ENCODE data around the gene FTCDNL1.

Gene FTCDNL1

GRCh38 chr2:199791326-199791725, 59.7 kb downstream of the FTCDNL1 start:
- no peak for DNase-seq (ENCODE audit: low spot score)

GRCh38 chr2:199784512-199784911, 66.5 kb downstream of the FTCDNL1 start:
- no peak for DNase-seq (ENCODE audit: low spot score)

GRCh38 chr2:199779589-199779988, 71.4 kb downstream of the FTCDNL1 start:
- DNase-seq (ENCODE audit: low spot score) = no peak

- DNase-seq (ENCODE audit: low spot score) = no peak
Observed at GRCh38 chr2:199778655-199779054, 72.3 kb downstream of the FTCDNL1 start.

GRCh38 chr2:199777916-199778315, 73.1 kb downstream of the FTCDNL1 start:
- no peak for DNase-seq (ENCODE audit: low spot score)

GRCh38 chr2:199777315-199777714, 73.7 kb downstream of the FTCDNL1 start:
- DNase-seq (ENCODE audit: low spot score) = no peak

GRCh38 chr2:199775267-199775666, 75.7 kb downstream of the FTCDNL1 start:
- DNase-seq (ENCODE audit: low spot score) = no peak

GRCh38 chr2:199772035-199772976, 78.7 kb downstream of the FTCDNL1 start:
- no peak for DNase-seq (ENCODE audit: low spot score)

GRCh38 chr2:199770716-199771115, 80.3 kb downstream of the FTCDNL1 start:
- no peak for DNase-seq (ENCODE audit: low spot score)

- no peak for DNase-seq (ENCODE audit: low spot score)
Observed at GRCh38 chr2:199765646-199766045, 85.3 kb downstream of the FTCDNL1 start.

- no peak for DNase-seq (ENCODE audit: low spot score)
Observed at GRCh38 chr2:199764273-199764800, 86.7 kb downstream of the FTCDNL1 start.

GRCh38 chr2:199762963-199763362, 88.0 kb downstream of the FTCDNL1 start:
- DNase-seq (ENCODE audit: low spot score) = no peak

- DNase-seq (ENCODE audit: low spot score) = no peak
Observed at GRCh38 chr2:199760574-199760973, 90.4 kb downstream of the FTCDNL1 start.

GRCh38 chr2:199757233-199757870, 93.6 kb downstream of the FTCDNL1 start:
- DNase-seq (ENCODE audit: low spot score) = no peak

GRCh38 chr2:199756743-199757142, 94.2 kb downstream of the FTCDNL1 start:
- no peak for DNase-seq (ENCODE audit: low spot score)

GRCh38 chr2:199756211-199756610, 94.8 kb downstream of the FTCDNL1 start:
- DNase-seq (ENCODE audit: low spot score) = no peak

- DNase-seq (ENCODE audit: low spot score) = no peak
Observed at GRCh38 chr2:199754766-199755165, 96.2 kb downstream of the FTCDNL1 start.

GRCh38 chr2:199751492-199752120, 99.4 kb downstream of the FTCDNL1 start:
- DNase-seq (ENCODE audit: low spot score) = no peak

GRCh38 chr2:199749571-199749970, 101.4 kb downstream of the FTCDNL1 start:
- DNase-seq (ENCODE audit: low spot score) = no peak

GRCh38 chr2:199744724-199745123, 106.3 kb downstream of the FTCDNL1 start:
- DNase-seq (ENCODE audit: low spot score) = no peak

GRCh38 chr2:199744260-199744659, 106.7 kb downstream of the FTCDNL1 start:
- no peak for DNase-seq (ENCODE audit: low spot score)

- no peak for DNase-seq (ENCODE audit: low spot score)
Observed at GRCh38 chr2:199743415-199744120, 107.4 kb downstream of the FTCDNL1 start.
